Hypothalamus (tissue), 51 donors: ENCODE data around the gene GRM2.

Source experiments
- DNase-seq, 51 donors: peaks; one replicate each; lab custom pipeline; 2025; lab: John Stamatoyannopoulos, UW

GRM2 gene

GRCh38 chr3:51706788-51707731, at the start of gene GRM2:
Gene GRM2 (plus strand): TSS chr3:51707068. CDS start chr3:51708984, 1,916 bp downstream.
- DNase-seq = peak in 36 of 51 donors; percentile 10 to 70 (median 50)

- no peak for DNase-seq
Observed at GRCh38 chr3:51657234-51657633, 49.6 kb upstream of the GRM2 start.

GRCh38 chr3:51659942-51660341, 46.9 kb upstream of the GRM2 start:
- DNase-seq = no peak

- DNase-seq = no peak
Observed at GRCh38 chr3:51662456-51662855, 44.4 kb upstream of the GRM2 start.

GRCh38 chr3:51668756-51669155, 38.1 kb upstream of the GRM2 start:
- no peak for DNase-seq

- DNase-seq = peak in 46 of 51 donors; percentile 12 to 84 (median 56)
Observed at GRCh38 chr3:51669241-51670052, 37.4 kb upstream of the GRM2 start.

- DNase-seq = no peak
Observed at GRCh38 chr3:51670053-51670822, 36.6 kb upstream of the GRM2 start.

- peak in 49 of 51 donors; percentile 27 to 88 (median 68) for DNase-seq
Observed at GRCh38 chr3:51670823-51671733, 35.8 kb upstream of the GRM2 start, which contains the start of gene TEX264. Gene TEX264 (plus strand): TSS chr3:51671252. CDS start chr3:51674305, 3,053 bp downstream.

GRCh38 chr3:51671734-51672475, 35.0 kb upstream of the GRM2 start:
- peak in 31 of 51 donors; percentile 15 to 57 (median 34) for DNase-seq

- DNase-seq = no peak
Observed at GRCh38 chr3:51673181-51673801, 33.6 kb upstream of the GRM2 start.

GRCh38 chr3:51673802-51674654, 32.8 kb upstream of the GRM2 start:
- DNase-seq = no peak

- peak in 1 of 51 donors; percentile 44 for DNase-seq
Observed at GRCh38 chr3:51675201-51675611, 31.7 kb upstream of the GRM2 start.

- DNase-seq = no peak
Observed at GRCh38 chr3:51676102-51676640, 30.7 kb upstream of the GRM2 start.

GRCh38 chr3:51677358-51677757, 29.5 kb upstream of the GRM2 start:
- no peak for DNase-seq

GRCh38 chr3:51678186-51678585, 28.7 kb upstream of the GRM2 start:
- DNase-seq = no peak

GRCh38 chr3:51678641-51679040, 28.2 kb upstream of the GRM2 start:
- no peak for DNase-seq

- DNase-seq = no peak
Observed at GRCh38 chr3:51679318-51679717, 27.6 kb upstream of the GRM2 start.
